Hematopoietic multipotent progenitor cell treated with erythropoietin and hydrocortisone succinate and interleukin-3 and kit ligand, for 8 days (in vitro differentiated cells): ENCODE data around the gene DOCK2.
"Not testable (repeated sequence)": the region's sequence is repeated elsewhere in the genome, so short reads cannot be mapped to it uniquely, and the experiment has no call there.

Experiments
- DNase-seq: peaks from one replicate; pipeline ENCODE4 v3.0.0-alpha.2; 2015

DOCK2 gene

DNA sequence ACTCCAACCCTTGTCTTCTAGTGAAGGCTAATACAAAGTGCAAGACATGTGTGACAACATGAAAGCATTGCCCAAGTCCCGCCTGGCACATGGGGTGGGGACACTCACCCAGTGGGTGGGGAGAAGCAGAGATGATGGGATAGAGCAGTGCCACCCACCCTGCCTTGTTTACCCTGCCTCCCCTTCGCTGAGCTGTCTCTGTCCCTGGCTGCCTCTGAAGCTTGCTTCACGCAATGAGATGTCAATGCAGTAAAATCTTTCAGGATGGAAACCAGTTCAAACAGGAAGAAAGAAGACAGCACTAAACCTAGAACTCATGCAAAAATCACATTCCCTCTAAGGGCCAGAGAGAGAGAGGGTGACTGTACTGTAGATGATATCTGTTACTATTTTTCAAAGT lies 195.2 kb downstream of the DOCK2 start:
- DNase-seq: no peak

DNA sequence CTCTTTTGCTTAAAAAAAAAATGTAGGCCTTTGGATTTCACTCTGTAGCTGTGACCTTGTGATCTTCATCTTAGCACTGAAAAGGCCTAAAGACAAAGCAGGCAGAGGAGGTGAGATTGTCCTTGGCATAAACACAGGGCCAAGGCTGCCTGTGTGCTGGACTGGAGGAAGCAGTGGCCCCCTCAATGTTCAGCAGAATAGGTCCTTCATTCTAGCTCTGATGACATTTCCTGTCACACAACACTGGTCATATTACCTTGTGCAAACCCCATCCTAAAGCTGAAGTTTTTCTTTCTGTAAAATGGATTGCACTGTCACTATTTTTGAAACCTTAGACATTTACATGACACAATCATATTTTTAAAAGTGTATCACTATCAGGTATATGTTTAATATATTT lies 195.8 kb downstream of the DOCK2 start:
- no peak for DNase-seq

DNA sequence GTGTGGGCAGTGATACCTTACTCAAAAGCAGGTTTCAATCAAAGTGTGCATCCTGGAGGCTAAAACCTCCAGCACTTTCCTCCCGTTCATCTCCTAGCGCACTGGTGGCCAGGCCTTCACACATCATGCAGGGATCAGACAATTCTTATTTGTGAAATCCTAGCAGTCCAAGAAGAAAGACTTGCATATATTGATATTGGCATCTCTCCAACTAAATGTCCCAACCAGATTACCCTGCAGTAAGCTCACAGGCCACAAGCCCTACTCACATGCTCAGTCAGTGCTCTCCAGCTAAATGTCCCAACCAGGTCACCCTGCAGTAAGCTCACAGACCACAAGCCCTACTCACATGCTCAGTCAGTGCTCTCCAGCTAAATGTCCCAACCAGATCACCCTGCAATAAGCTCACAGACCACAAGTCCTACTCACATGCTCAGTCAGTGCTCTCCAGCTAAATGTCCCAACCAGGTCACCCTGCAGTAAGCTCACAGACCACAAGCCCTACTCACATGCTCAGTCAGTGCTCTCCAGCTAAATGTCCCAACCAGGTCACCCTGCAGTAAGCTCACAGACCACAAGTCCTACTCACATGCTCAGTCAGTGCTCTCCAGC lies 196.7 kb downstream of the DOCK2 start:
- peak; percentile 6 for DNase-seq

DNA sequence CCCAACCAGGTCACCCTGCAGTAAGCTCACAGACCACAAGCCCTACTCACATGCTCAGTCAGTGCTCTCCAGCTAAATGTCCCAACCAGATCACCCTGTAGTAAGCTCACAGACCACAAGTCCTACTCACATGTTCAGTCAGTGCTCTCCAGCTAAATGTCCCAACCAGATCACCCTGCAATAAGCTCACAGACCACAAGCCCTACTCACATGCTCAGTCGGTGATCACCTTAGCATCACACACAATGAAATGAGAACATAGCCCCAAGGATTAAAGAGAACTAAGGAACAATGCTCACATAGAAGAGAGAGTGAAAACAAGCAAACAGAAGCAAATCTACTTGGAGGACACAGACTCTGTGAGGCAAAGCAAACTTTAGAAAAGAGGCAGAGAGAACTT lies 197.5 kb downstream of the DOCK2 start:
- DNase-seq: not testable (repeated sequence)

DNA sequence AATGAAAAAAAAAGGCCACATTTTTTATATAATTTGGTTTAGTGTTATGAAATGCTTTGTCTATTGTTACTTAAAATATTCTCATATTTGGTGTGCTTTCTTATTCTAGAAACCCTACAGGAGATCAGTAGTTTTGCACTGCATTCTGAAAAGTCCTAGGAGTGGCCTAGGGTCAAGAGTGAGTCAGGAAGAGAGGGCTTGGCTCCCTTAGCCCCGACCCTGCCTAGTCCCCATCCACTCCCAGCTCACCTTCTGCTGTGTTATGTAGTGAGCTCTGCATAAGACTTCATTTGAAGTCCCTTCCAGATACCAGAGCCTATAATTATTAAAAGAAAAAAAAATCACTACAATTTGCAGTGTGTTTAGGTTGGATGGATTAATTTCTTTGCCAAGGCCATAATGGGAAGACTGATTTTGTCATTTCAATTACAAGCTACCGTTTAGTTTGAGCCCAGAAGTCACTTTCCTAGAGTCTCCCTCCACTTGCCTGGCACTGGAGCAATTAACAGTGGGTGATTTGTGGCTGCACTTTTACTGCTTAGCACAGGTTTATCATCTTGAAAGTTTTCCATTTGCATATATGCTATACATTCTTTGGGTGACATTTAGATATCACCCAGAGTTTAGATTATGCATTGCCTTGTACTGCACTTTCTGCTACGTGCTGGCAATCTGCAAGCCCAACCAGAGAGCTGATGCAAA lies 199.9 kb downstream of the DOCK2 start:
- no peak for DNase-seq

DNA sequence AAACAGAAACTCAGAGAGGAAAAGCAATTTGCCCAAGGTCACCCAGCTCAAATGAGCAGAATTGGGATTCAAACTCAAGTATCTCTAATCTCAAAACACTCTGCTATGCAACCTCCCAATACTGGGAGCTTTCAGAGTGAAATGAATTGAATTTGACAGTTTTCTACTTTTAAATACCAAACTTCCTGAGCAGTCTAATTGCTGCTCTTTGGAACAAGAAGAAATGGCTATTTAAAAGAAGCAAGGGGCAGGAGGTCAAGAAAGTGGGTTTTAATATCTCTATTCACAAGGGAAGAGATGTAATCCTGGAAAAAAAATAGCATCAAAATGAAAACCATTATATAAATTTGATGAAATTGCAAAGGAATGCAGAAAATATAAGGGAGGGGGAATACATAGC lies 200.6 kb downstream of the DOCK2 start:
- no peak for DNase-seq

DNA sequence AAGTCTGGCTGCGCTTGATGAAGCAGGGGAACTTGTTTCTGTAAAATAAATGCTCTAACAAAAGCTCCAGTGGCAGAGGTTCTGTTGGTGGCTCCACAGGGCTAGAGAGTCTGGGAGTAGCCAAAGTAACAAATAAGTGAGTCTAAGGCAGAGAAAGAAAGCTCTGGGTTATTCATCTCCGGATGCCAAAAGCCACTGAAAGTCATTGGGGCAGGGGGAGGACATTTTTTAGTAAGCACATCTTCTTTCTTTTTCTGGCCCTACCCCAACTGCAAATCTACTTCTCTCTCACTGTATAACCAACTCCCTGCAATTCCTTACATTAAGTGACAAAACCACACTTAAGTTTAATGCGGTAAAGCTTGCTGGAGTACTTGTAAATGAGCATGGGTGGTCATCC lies 201.6 kb downstream of the DOCK2 start:
- DNase-seq: no peak

DNA sequence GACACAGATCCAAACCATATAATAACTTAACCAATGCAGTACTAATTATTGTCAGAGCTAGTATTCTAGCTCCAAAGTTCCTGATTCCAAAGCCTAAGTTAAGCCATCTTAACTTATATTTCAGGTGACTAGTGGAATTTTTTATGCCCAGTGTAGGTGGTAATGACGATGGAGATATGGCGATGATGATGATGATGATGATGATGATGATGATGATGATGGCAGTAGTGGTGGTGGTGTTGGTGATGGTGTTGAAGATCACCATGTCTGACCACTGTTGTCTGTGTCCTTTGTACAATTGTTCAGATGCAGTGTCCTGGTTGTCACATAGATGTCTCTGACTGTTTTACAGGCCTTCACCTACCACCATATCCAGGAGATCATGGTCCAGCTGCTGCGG lies 203.3 kb downstream of the DOCK2 start:
- no peak for DNase-seq

DNA sequence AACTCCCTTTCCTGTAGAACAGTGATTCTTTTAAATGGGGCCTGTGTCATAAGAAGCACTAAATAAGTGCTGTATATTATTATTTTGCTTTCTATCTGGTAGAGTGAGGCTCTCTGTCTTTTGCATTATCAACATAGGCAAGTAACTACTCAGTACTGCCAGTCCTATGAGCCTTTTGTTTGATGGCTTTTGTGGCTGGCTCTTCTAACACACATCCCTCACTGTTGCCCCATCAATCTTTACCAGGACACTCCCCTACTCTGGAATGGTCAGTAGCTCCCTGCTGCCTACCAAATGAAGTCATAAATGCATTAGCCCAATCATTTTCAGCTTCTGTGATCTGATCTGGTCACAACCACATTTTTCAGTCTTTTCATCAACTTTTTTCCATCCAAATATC lies 205.6 kb downstream of the DOCK2 start:
- no peak for DNase-seq

DNA sequence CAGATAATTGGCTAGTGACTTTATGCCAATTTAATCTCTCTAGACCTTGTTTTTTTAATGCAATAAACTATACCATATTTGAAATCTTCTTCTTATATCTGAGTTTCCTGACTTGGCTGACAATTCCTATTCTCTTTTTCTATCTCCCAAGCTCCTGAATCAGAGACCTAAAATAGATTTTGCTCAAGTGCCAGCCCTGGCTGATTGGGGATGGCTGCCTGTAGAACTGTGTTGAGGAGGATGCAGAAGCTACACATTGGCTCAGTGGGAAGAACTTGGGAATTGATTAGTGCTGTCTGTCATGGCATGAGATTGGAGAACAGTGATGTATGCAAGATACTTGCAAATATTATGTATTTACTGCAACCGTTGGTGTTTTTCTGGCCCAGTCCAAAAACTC lies 210.4 kb downstream of the DOCK2 start:
- no peak for DNase-seq

DNA sequence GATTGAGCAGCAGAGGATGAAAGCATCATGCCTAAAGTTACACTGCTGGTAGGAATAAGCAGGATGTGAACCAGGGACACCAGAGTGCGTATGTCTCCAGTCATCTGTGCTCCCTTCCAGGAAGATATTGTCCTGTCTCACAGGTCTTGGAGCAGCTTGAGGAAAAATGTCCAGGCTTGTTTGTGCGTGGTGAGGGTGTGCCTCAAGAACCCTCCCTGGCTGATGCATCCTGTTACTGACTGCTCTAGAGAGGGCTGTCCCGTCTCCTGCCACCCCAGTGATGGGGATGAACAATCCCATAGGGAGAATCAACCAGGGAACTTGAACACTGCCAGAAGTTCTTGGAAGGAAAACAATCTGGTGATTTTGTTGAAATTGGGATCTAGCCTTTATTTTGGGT lies 211.2 kb downstream of the DOCK2 start:
- no peak for DNase-seq

DNA sequence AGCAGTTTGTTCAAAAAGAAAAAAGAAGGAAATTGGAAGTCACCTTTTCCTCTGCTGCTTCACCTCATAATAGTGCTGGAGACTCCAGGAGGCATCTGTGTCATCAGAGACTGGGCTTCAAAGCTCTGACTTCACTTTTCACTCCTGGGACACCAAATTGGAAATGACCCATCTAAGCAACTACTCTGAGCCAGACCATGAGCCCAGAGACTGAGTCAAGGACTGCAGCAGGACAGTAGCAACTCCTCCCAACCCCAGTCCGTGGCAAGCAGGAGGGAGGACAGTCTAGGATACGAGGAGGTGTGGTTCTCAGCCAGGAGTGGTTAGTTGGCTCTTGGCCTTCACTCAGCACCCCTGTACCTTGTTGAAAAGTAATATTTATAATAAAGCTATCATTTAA lies 211.7 kb downstream of the DOCK2 start:
- DNase-seq: no peak

DNA sequence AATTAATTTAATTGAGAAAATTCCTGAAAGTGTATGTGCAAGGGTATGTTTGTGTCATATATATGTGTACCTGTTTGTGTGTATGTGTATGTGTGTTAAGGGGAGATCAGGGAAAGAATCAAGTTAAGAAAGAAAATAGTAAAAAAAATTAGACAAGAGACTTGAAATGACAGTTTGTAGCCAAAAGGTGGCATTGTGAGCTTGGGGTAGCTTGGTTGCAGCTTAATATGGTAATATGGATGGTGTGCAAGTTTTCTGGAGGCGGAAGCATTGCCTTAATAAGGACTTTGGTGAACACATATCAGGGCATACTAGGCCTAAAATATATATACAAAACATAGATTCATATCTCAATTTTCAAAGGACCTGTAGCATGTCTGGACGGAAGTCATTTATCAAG lies 213.3 kb downstream of the DOCK2 start:
- DNase-seq: no peak

DNA sequence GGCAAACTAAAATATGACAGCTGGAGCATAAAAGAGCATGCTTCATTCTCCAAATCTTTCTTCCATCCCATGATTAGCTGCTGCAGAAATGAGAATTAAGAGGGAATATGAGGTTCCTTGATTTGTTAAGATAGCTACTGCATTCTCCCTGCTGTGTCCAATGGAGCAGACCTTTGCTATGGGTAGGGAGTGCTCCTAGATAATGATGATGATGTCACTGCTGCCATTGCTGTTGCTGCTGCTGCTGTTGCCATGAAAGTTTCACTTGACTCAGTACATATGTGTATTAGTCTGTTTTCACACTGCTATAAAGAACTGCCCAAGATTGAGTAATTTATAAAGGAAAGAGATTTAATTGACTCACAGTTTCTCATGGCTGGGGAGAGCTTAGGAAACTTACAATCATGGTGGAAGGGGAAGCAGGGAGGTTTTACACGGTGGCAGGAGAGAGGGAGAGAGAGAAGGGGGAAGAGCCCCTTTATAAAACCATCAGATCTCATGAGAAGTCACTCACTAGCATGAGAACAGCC lies 214.3 kb downstream of the DOCK2 start:
- DNase-seq: no peak

DNA sequence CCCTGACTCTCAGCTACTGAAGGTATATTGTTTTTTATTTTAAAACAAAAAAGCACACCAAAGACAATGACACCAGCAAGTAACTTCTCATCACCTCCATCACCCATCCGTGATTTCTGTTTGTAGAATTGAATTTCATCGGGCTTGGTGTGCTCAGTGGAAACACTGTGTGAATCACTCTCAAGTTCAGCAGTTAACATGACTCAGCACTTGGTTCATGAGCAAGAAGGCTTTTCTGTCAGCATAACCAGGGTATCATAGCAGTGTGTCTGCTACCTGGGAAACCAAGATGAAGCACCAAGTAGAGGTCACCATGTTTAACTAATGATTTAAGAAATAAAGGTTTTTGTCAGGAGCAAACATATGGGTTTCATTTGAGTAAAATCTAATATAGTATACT lies 219.5 kb downstream of the DOCK2 start:
- no peak for DNase-seq

DNA sequence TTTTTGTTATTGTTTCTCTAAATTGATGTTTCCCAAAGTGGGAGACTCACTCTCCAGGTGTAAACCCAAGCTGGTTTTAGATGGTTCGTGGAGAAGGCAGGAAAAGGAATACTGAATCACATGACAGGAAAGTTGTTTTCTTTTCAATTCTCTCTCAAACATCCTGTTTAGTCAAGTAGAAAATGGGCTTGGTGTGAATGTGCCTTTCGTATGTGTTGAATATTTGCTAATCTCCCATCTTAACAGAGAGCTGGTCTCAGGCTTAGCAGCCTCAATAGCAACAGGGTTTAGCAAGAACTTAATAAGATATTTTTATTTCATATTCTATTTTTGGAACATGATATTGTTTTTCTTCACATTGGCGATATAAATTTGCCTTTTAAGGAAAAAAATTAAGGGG lies 223.5 kb downstream of the DOCK2 start:
- no peak for DNase-seq

DNA sequence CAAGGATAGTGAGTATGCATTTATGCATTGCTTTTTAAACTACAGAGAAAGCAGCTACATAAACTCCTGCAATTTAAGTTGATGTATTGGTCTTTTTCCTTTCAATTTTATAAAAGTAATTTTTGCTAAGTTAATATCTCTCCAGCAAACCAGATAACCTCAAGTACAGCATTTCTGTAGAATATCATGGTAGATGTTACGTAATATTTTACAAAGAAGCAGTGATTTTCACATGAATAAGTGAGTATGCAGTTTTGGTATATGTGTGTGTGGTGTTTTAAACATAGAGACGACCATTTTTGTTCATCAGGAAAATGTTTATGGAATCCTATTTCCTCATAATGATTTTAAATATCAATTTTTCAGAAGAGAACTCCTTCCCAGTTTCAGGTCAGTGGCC lies 224.4 kb downstream of the DOCK2 start:
- DNase-seq: no peak

DNA sequence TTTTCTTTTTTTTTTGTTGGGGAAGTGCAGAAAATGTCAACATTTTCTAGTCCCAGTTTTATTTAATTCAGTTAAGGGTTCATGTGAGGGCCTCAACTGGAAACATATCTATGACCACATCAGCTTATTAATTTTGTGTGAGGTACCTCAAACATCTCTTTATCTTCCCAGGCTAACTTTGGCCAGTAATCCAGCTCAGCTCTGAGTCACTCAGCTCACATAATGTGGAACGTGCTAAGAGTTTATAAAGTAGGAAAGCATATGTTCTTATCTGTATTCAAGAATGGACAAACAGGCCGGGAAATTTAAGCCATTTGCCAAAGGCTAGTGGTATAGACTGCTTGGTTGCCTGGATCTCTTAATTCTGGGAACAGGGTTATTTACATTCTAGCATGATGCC lies 224.9 kb downstream of the DOCK2 start:
- DNase-seq: no peak

DNA sequence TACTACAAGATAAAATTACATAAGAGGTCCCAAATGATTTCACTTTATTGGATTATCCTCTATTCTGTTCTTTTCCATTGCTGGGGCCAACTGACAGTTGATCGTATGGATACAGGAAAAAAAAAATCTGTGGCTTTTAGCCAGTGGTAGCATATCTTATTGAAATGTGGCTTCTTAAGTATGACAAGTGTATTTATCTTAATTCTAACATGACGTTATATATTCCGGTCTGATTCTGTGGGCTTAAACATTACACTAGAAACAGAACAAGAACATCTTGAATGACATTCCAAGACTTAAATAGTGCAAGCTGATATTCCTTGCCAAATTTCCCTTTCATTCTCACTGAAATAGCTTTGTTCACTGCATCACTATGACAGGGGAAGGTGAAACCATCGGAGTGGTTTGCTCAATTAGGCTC lies 225.3 kb downstream of the DOCK2 start:
- DNase-seq: no peak

DNA sequence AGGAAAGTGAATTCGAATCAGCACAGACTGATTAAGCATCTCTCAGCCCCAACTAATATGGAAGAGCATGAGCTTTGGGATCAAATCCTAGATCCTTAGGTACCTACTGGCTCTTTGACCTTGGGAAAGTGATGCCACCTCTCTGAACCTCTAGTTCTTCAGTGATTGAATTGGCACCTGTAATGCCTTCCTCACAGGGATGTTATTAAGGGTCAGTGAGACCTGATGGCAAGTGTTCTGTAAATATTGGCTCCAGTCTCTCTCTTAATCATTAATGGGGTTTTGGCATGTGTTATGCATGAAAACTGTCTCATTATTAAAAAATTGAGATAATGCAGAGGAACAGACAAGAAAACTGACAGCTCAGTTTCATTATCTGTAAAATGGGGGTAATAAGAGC lies 227.4 kb downstream of the DOCK2 start:
- no peak for DNase-seq

DNA sequence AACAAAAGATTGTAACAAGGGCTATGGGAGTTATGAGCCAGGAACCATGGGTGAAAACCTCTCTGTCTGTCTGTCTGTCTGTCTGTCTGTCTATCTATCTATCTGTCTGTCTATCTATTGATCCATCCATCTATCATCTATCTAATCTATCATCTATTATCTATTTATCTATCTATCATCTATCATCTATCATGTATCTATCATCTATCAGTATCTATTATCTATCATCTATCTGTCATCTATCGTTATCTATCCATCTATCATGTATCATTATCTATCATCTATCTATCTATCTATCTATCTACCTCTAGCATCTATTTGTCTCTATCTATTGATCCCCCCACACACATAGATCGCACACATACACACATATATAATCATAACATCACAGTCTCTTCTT lies 230.3 kb downstream of the DOCK2 start:
- DNase-seq: no peak

DNA sequence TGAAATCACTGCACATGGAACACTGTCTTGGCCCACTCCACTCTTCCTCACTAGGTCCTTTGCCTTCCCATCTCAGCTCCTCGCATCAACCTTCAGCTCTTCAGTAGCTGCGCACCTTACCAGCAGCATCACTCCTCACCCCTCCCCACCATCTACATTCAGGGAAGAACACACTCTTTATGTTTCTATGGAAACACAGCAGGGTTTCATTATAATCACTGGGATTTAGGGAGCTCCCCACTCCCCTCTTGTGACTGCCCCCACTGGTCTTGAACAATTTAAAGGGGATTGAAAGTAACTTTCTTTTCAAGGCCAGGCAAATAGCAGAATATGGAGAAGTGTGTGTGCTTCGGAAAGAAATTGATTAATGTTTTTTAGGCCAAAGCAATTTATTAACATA lies 232.0 kb downstream of the DOCK2 start:
- no peak for DNase-seq

DNA sequence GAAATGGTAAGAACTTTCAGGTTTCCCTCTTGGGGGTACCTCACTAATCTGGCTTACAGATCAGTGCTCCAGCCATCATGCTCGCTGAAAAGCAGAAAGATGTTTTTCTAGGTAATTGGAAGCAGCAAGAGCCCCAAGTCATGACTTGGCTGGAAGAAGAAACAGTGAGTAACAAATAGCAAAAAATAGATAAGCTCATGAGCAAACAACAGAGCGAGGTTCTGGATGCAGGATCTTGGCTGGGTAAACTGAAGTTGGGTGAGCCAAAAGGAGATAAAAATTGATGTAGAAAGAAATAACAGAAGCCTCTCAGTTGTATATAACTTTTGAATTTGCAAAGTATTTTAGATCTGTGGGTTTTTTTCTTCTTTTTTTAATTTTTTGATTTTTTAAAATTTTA lies 233.1 kb downstream of the DOCK2 start:
- no peak for DNase-seq

DNA sequence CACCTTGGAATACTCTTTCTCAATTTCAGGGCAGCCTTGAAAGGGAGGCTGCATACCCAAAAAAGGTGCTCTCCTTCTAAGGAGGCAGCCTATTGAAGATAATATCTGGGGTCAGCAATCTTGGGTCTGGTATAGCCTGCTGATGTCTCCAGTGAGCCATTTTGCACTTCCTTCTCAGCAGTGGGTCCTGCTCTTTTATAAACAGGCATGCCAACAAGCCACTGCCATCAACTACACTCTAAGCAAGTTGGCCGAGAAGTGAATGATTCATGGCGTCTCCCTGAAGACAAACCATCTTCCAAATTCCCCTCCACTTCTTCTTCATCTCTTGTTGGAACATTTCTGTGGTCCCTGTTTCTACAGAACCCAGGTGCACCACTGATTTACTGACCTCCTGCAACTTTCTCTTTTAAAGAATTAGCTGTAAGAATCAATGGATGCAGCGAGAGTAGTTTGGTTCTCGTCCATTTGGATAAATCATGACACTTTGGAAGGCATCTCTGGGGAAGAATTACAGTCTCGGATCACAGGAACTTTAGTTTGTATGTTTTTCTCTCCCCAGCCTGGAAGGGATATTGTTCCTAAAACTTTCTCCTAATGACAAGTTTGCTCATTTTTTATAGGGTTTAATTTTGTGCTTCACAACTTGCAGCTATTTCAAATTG lies 234.9 kb downstream of the DOCK2 start:
- DNase-seq: no peak
